GM23338 (cell line): Measurements from ENCODE around the gene PDSS2. TPM values are rescaled to one million over a fixed set of nuclear protein-coding genes. Genes with fewer than 3 reads are reported as not detected.

Source experiments
- ATAC-seq: fragments of 200-7000 bp; cut with Tn5 transposase; 3 replicates; pipeline ENCODE4 v1.9.1; 2020
- DNase-seq: peaks from one replicate; pipeline ENCODE4 v3.0.0-alpha.2; 2015; ENCODE audit warnings: low spot score
- H2AFZ ChIP-seq: fragments of 200-600 bp; sonication (generic); 2 replicates; pipeline ENCODE4 v1.8.0; 2016; ENCODE audit warnings: antibody characterized with exemption, mild to moderate bottlenecking, moderate library complexity
- H3F3A ChIP-seq: fragments of 200-600 bp; sonication (generic); replicated peaks from 2 replicates; pipeline ENCODE4 v1.8.0; 2017; ENCODE audit warnings: antibody characterized with exemption, mixed run types, low read depth
- H3K27ac ChIP-seq: fragments of 200-600 bp; sonication (generic); 2 replicates; pipeline ENCODE4 v1.6.1; 2016; ENCODE audit warnings: low read depth
- H3K27me3 ChIP-seq: fragments of 200-600 bp; sonication (generic); 2 replicates; pipeline ENCODE4 v1.8.0; 2016; ENCODE audit warnings: mild to moderate bottlenecking, mixed run types, moderate library complexity; ENCODE audit not compliant: insufficient read depth
- H3K36me3 ChIP-seq: fragments of 200-600 bp; sonication (generic); 2 replicates; pipeline ENCODE4 v1.8.0; 2016; ENCODE audit warnings: mild to moderate bottlenecking; ENCODE audit not compliant: insufficient read depth
- H3K4me1 ChIP-seq: fragments of 200-600 bp; sonication (generic); 2 replicates; pipeline ENCODE4 v1.8.0; 2016; ENCODE audit warnings: mild to moderate bottlenecking, moderate library complexity; ENCODE audit not compliant: insufficient read depth
- H3K4me2 ChIP-seq: fragments of 200-600 bp; sonication (generic); 2 replicates; pipeline ENCODE4 v1.7.1; 2017; ENCODE audit warnings: mixed run types
- H3K4me3 ChIP-seq: fragments of 200-600 bp; sonication (generic); 2 replicates; pipeline ENCODE4 v1.6.1; 2016; ENCODE audit warnings: mixed run types
- H3K79me2 ChIP-seq: fragments of 200-600 bp; sonication (generic); replicated peaks from 2 replicates; pipeline ENCODE4 v1.8.0; 2017; ENCODE audit warnings: mild to moderate bottlenecking; ENCODE audit not compliant: insufficient read depth
- H3K9me2 ChIP-seq: fragments of 200-600 bp; sonication (generic); 2 replicates; pipeline ENCODE4 v1.8.0; 2017; ENCODE audit not compliant: insufficient read depth
- H4K20me1 ChIP-seq: fragments of 200-600 bp; sonication (generic); replicated peaks from 2 replicates; pipeline ENCODE4 v1.8.0; 2017; ENCODE audit warnings: mild to moderate bottlenecking; ENCODE audit not compliant: insufficient read depth
- H3K27ac Mint-ChIP-seq: 2 replicates; pipeline ENCODE4 v1.8.0; 2020; ENCODE audit warnings: inconsistent platforms, mild to moderate bottlenecking, moderate library complexity, mixed read lengths
- H3K27me3 Mint-ChIP-seq: 3 replicates; pipeline ENCODE4 v1.8.0; 2022; ENCODE audit warnings: low read depth, mild to moderate bottlenecking, moderate library complexity, mixed read lengths, inconsistent platforms; ENCODE audit not compliant: insufficient read depth, poor library complexity
- H3K36me3 Mint-ChIP-seq: 3 replicates; pipeline ENCODE4 v1.8.0; 2021; ENCODE audit warnings: low read depth, mild to moderate bottlenecking, inconsistent platforms, moderate library complexity, mixed read lengths
- H3K4me1 Mint-ChIP-seq: 3 replicates; pipeline ENCODE4 v1.8.0; 2020; ENCODE audit warnings: mild to moderate bottlenecking, inconsistent platforms, mixed read lengths
- H3K4me3 Mint-ChIP-seq: 3 replicates; pipeline ENCODE4 v1.8.0; 2021; ENCODE audit warnings: moderate library complexity, mild to moderate bottlenecking, inconsistent platforms, mixed read lengths
- H3K9me3 Mint-ChIP-seq: 3 replicates; pipeline ENCODE4 v1.8.0; 2020; ENCODE audit warnings: moderate library complexity, mild to moderate bottlenecking, inconsistent platforms, mixed read lengths
- CREB1 ChIP-seq: fragments of 250-450 bp; sonication (Bioruptor Pico); IDR thresholded peaks from 2 replicates; pipeline ENCODE4 v1.5.0; 2020; ENCODE audit warnings: low read depth, mild to moderate bottlenecking, moderate library complexity
- ETS1 ChIP-seq: IDR thresholded peaks from 2 replicates; pipeline ENCODE4 v1.6.1; 2016; ENCODE audit warnings: antibody characterized with exemption
- EZH2 ChIP-seq: fragments of 200-600 bp; sonication (generic); IDR thresholded peaks from one replicate; pipeline ENCODE4 v1.8.0; 2017; ENCODE audit warnings: antibody characterized with exemption, mild to moderate bottlenecking, low read depth; ENCODE audit not compliant: unreplicated experiment
- EZH2phosphoT487 ChIP-seq: fragments of 200-600 bp; sonication (generic); IDR thresholded peaks from one replicate; pipeline ENCODE4 v1.8.1; 2018; ENCODE audit warnings: antibody characterized with exemption; ENCODE audit not compliant: unreplicated experiment
- JUNB ChIP-seq: IDR thresholded peaks from one replicate; pipeline ENCODE4 v1.6.1; 2016; ENCODE audit warnings: antibody characterized with exemption; ENCODE audit not compliant: unreplicated experiment
- NANOG ChIP-seq: IDR thresholded peaks from 2 replicates; pipeline ENCODE4 v1.6.1; 2016; ENCODE audit warnings: antibody characterized with exemption, borderline replicate concordance
- POLR2AphosphoS5 ChIP-seq: IDR thresholded peaks from 2 replicates; pipeline ENCODE4 v1.6.1; 2016; ENCODE audit warnings: antibody characterized with exemption, low read depth
- ZNF114 ChIP-seq: fragments of 250-450 bp; sonication (Bioruptor Pico); IDR thresholded peaks from 2 replicates; pipeline ENCODE4 v1.5.0; 2020; ENCODE audit warnings: mild to moderate bottlenecking, moderate library complexity
- ZNF331 ChIP-seq: fragments of 250-450 bp; sonication (Bioruptor Pico); IDR thresholded peaks from 2 replicates; pipeline ENCODE4 v1.5.0; 2020; ENCODE audit warnings: low read depth, mild to moderate bottlenecking, moderate library complexity
- ZNF462 ChIP-seq: fragments of 250-450 bp; sonication (Bioruptor Pico); IDR thresholded peaks from 2 replicates; pipeline ENCODE4 v1.5.0; 2020; ENCODE audit warnings: mild to moderate bottlenecking, moderate library complexity
- polyA plus RNA-seq: library from polyadenylated mRNA; unstranded; fragments of >200 nt; fragmentation: Nextera tagmentation; extraction: Ambion mirVana; gene quantifications from 2 replicates; pipeline ENCODE4 v1.2.1, GENCODE V29; 2016
- total RNA-seq: library from RNA; depleted of rRNA; stranded (reverse); fragments of >200 nt; shearing (Covaris generic); gene quantifications from 2 replicates; pipeline ENCODE4 v1.2.3, GENCODE V29; 2014
- TF ChIP-seq, protein P1 (sequence below): IDR thresholded peaks from one replicate; pipeline ENCODE4 v1.6.1; 2018; ENCODE audit warnings: antibody characterized with exemption; ENCODE audit not compliant: unreplicated experiment

PDSS2 gene
- total and polyA plus RNA-seq, 2 experiments from 2014 or later: 7.3 to 16.7 TPM

GRCh38 chr6:107110200-107110599 is 349.2 kb downstream of the PDSS2 start:
- Mint-ChIP-seq H3K4me3 (no peak overlapping the region), H3K4me1 (peaks cover 50% of the 10 kb centered on the region), H3K9me3 (no peaks in the 10 kb centered on the region; the same call in 2 of the 3 replicates), H3K27me3 (peaks cover 17% of the 10 kb centered on the region), H3K27ac (peak overlapping the region; percentile 61), H3K36me3 (peaks cover 44% of the 10 kb centered on the region)
- ATAC-seq (no peak), DNase-seq (no peak)
- Histone ChIP-seq H3K27me3 (no peaks in the 10 kb centered on the region), H3K4me2 (no peak overlapping the region), H3K27ac (0 out of 2 replicates have a peak overlapping the region, but pooled peaks have one; percentile 95), H3K9me2 (no peaks in the 10 kb centered on the region), H3K79me2 (peaks cover 77% of the 10 kb centered on the region), H3K4me1 (peaks cover 33% of the 10 kb centered on the region), H4K20me1 (no peaks in the 10 kb centered on the region), H3F3A (peaks cover 18% of the 10 kb centered on the region; the same call in 1 of the 2 replicates), H2AFZ (no peak overlapping the region), H3K36me3 (no peaks in the 10 kb centered on the region; the same call in 1 of the 2 replicates), H3K4me3 (no peak overlapping the region)
- no peak for TF ChIP-seq EZH2phosphoT487
- no peak for TF ChIP-seq ZNF114 (CRISPR knock-in tag)
- TF ChIP-seq JUNB: no peak
- no peak for TF ChIP-seq NANOG
- TF ChIP-seq, protein P1, sequence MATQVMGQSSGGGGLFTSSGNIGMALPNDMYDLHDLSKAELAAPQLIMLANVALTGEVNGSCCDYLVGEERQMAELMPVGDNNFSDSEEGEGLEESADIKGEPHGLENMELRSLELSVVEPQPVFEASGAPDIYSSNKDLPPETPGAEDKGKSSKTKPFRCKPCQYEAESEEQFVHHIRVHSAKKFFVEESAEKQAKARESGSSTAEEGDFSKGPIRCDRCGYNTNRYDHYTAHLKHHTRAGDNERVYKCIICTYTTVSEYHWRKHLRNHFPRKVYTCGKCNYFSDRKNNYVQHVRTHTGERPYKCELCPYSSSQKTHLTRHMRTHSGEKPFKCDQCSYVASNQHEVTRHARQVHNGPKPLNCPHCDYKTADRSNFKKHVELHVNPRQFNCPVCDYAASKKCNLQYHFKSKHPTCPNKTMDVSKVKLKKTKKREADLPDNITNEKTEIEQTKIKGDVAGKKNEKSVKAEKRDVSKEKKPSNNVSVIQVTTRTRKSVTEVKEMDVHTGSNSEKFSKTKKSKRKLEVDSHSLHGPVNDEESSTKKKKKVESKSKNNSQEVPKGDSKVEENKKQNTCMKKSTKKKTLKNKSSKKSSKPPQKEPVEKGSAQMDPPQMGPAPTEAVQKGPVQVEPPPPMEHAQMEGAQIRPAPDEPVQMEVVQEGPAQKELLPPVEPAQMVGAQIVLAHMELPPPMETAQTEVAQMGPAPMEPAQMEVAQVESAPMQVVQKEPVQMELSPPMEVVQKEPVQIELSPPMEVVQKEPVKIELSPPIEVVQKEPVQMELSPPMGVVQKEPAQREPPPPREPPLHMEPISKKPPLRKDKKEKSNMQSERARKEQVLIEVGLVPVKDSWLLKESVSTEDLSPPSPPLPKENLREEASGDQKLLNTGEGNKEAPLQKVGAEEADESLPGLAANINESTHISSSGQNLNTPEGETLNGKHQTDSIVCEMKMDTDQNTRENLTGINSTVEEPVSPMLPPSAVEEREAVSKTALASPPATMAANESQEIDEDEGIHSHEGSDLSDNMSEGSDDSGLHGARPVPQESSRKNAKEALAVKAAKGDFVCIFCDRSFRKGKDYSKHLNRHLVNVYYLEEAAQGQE: no peak
- TF ChIP-seq EZH2: no peak
- TF ChIP-seq ETS1: no peak
- TF ChIP-seq ZNF331 (CRISPR knock-in tag): no peak
- TF ChIP-seq POLR2AphosphoS5: no peak
- TF ChIP-seq CREB1 (CRISPR knock-in tag): no peak

- ATAC-seq (no peak), DNase-seq (no peak)
- H3K4me3 ChIP-seq: no peak overlapping the region
- no peak overlapping the region for H3K4me2 ChIP-seq
- H3F3A ChIP-seq: peaks cover 18% of the 10 kb centered on the region; the same call in 1 of the 2 replicates
- no peak overlapping the region for H2AFZ ChIP-seq
- H3K4me1 ChIP-seq: peaks cover 32% of the 10 kb centered on the region
- peaks cover 46% of the 10 kb centered on the region for H3K4me1 Mint-ChIP-seq
- H3K9me3 Mint-ChIP-seq: no peaks in the 10 kb centered on the region
- peaks cover 12% of the 10 kb centered on the region for H3K27me3 Mint-ChIP-seq
- peaks cover 88% of the 10 kb centered on the region for H3K79me2 ChIP-seq
- 0 out of 2 replicates have a peak, but pooled peaks cover 3% of the 10 kb centered on the region for H3K9me2 ChIP-seq
- peaks cover 44% of the 10 kb centered on the region; the same call in 2 of the 3 replicates for H3K36me3 Mint-ChIP-seq
- no peaks in the 10 kb centered on the region; the same call in 1 of the 2 replicates for H3K36me3 ChIP-seq
- no peak for TF ChIP-seq ZNF462 (CRISPR knock-in tag)
- no peak overlapping the region for H3K4me3 Mint-ChIP-seq
- no peaks in the 10 kb centered on the region for H4K20me1 ChIP-seq
- peak overlapping the region; percentile 82; the same call in 1 of the 2 replicates for H3K27ac Mint-ChIP-seq
- peak overlapping the region; percentile 95 for H3K27ac ChIP-seq
- no peaks in the 10 kb centered on the region for H3K27me3 ChIP-seq
These were observed 351.0 kb downstream of the PDSS2 start for GRCh38 chr6:107108201-107108890.
